ENCODE results near the gene B4GALNT2.

- TF ChIP-seq CTCF (IDR thresholded peaks at IDR 0.05): no peak
- TF ChIP-seq POLR2A (IDR thresholded peaks at IDR 0.05): no peak
Observed at GRCh38 chr17:49106321-49107210, 26.0 kb upstream of the B4GALNT2 start.
